Smooth muscle cell (in vitro differentiated cells): ENCODE results near the gene TBXAS1. TPM values are rescaled to one million over a fixed set of nuclear protein-coding genes. Genes with fewer than 3 reads are reported as not detected.

ENCODE experiments used
- DNase-seq: peaks from one replicate; lab custom pipeline; 2025; ENCODE audit not compliant: unreplicated experiment; lab: John Stamatoyannopoulos, UW
- H2AFZ ChIP-seq: fragments of 200-600 bp; sonication (generic); 2 replicates; pipeline ENCODE4 v1.6.0; 2016; ENCODE audit warnings: antibody characterized with exemption, low read depth, mild to moderate bottlenecking
- H3F3A ChIP-seq: fragments of 200-600 bp; sonication (generic); 2 replicates; pipeline ENCODE4 v1.6.0; 2017; ENCODE audit warnings: antibody characterized with exemption, low read depth
- H3K27ac ChIP-seq: fragments of 200-600 bp; sonication (generic); 2 replicates; pipeline ENCODE4 v1.5.1; 2016; ENCODE audit warnings: low read depth, mild to moderate bottlenecking
- H3K27me3 ChIP-seq: fragments of 200-600 bp; sonication (generic); 2 replicates; pipeline ENCODE4 v1.6.1; 2016; ENCODE audit warnings: low read depth, mild to moderate bottlenecking
- H3K36me3 ChIP-seq: fragments of 200-600 bp; sonication (generic); 2 replicates; pipeline ENCODE4 v1.5.1; 2016; ENCODE audit warnings: low read depth
- H3K4me1 ChIP-seq: fragments of 200-600 bp; sonication (generic); 2 replicates; pipeline ENCODE4 v1.5.1; 2016; ENCODE audit warnings: low read depth
- H3K4me2 ChIP-seq: fragments of 200-600 bp; sonication (generic); 2 replicates; pipeline ENCODE4 v1.6.0; 2016; ENCODE audit warnings: mild to moderate bottlenecking
- H3K4me3 ChIP-seq: fragments of 200-600 bp; sonication (generic); 2 replicates; pipeline ENCODE4 v1.5.1; 2016; ENCODE audit warnings: mild to moderate bottlenecking
- H3K79me2 ChIP-seq: fragments of 200-600 bp; sonication (generic); 2 replicates; pipeline ENCODE4 v1.6.0; 2016; ENCODE audit warnings: low read depth, mild to moderate bottlenecking
- H3K9ac ChIP-seq: fragments of 200-600 bp; sonication (generic); 2 replicates; pipeline ENCODE4 v1.6.0; 2016; ENCODE audit warnings: low read depth
- H3K9me3 ChIP-seq: fragments of 200-600 bp; sonication (generic); replicated peaks from 2 replicates; pipeline ENCODE4 v1.5.1; 2016; ENCODE audit warnings: low read depth
- H4K20me1 ChIP-seq: fragments of 200-600 bp; sonication (generic); 2 replicates; pipeline ENCODE4 v1.6.0; 2016; ENCODE audit warnings: low read depth
- CTCF ChIP-seq: fragments of 200-600 bp; sonication (generic); IDR thresholded peaks from 2 replicates; pipeline ENCODE4 v1.5.1; 2017; ENCODE audit warnings: borderline replicate concordance, mild to moderate bottlenecking, antibody characterized with exemption; ENCODE audit not compliant: insufficient read depth, poor library complexity, severe bottlenecking
- WGBS: methylation state at CpG from one replicate; pipeline ENCODE4 v1.1.7; 2016; ENCODE audit warnings: low lambda C conversion rate; 5-methylcytosine and 5-hydroxymethylcytosine counted together
- polyA plus RNA-seq: library from polyadenylated mRNA; unstranded; fragments of >200 nt; fragmentation: Nextera tagmentation; extraction: Ambion mirVana; gene quantifications from 2 replicates; pipeline ENCODE4 v1.2.1, GENCODE V29; 2016
- total RNA-seq: library from RNA; depleted of rRNA; stranded (reverse); fragments of >200 nt; gene quantifications from 2 replicates; pipeline ENCODE4 v1.2.3, GENCODE V29; 2014

TBXAS1 gene
- total and polyA plus RNA-seq, 2 experiments from 2014 or later = 0.51 TPM; not detected in 1

- H3K27me3 ChIP-seq = no peaks in the 10 kb centered on the region
- H3K9ac ChIP-seq = no peak overlapping the region
- no peak overlapping the region for H2AFZ ChIP-seq
- TF ChIP-seq CTCF = no peak
- no peak overlapping the region for H3K4me3 ChIP-seq
- no peak overlapping the region for H3K4me2 ChIP-seq
- no peak for DNase-seq
- H3K36me3 ChIP-seq = no peaks in the 10 kb centered on the region
- no peaks in the 10 kb centered on the region for H3K79me2 ChIP-seq
- no peaks in the 10 kb centered on the region for H3K9me3 ChIP-seq
- no peaks in the 10 kb centered on the region for H4K20me1 ChIP-seq
- no peaks in the 10 kb centered on the region for H3K4me1 ChIP-seq
- H3K27ac ChIP-seq = no peak overlapping the region
- WGBS = 82% methylated on average over 4 of the region's 4 CpGs
- no peaks in the 10 kb centered on the region for H3F3A ChIP-seq
These were observed 137.0 kb downstream of the TBXAS1 start for GRCh38 chr7:139965942-139966628.

- Histone ChIP-seq H3K9ac (no peak overlapping the region), H4K20me1 (no peaks in the 10 kb centered on the region), H3K36me3 (no peaks in the 10 kb centered on the region), H3K9me3 (no peaks in the 10 kb centered on the region), H3K4me2 (no peak overlapping the region), H3K4me1 (no peaks in the 10 kb centered on the region), H2AFZ (no peak overlapping the region), H3K79me2 (no peaks in the 10 kb centered on the region), H3K4me3 (no peak overlapping the region), H3K27me3 (no peaks in the 10 kb centered on the region), H3K27ac (no peak overlapping the region), H3F3A (no peaks in the 10 kb centered on the region)
- no peak for TF ChIP-seq CTCF
- no peak for DNase-seq
- WGBS = 95% methylated on average over 5 of the region's 5 CpGs
These were observed 137.9 kb downstream of the TBXAS1 start for GRCh38 chr7:139966949-139967348.

GRCh38 chr7:139968931-139969330, 139.9 kb downstream of the TBXAS1 start:
- no peaks in the 10 kb centered on the region for H3K9me3 ChIP-seq
- no peaks in the 10 kb centered on the region for H3K79me2 ChIP-seq
- H4K20me1 ChIP-seq = no peaks in the 10 kb centered on the region
- H3K4me1 ChIP-seq = no peaks in the 10 kb centered on the region
- H2AFZ ChIP-seq = no peak overlapping the region
- TF ChIP-seq CTCF = no peak
- H3F3A ChIP-seq = no peaks in the 10 kb centered on the region
- no peak overlapping the region for H3K4me3 ChIP-seq
- H3K27ac ChIP-seq = no peak overlapping the region
- peaks cover 9% of the 10 kb centered on the region for H3K27me3 ChIP-seq
- DNase-seq = no peak
- H3K4me2 ChIP-seq = no peak overlapping the region
- H3K9ac ChIP-seq = no peak overlapping the region
- no peaks in the 10 kb centered on the region for H3K36me3 ChIP-seq

GRCh38 chr7:139972029-139972428, 143.0 kb downstream of the TBXAS1 start:
- no peaks in the 10 kb centered on the region for H3K79me2 ChIP-seq
- DNase-seq = no peak
- no peak overlapping the region for H3K27ac ChIP-seq
- H3K36me3 ChIP-seq = no peaks in the 10 kb centered on the region
- H3K4me2 ChIP-seq = no peak overlapping the region
- H3K27me3 ChIP-seq = peaks cover 9% of the 10 kb centered on the region
- H3K9me3 ChIP-seq = no peaks in the 10 kb centered on the region
- H3K4me3 ChIP-seq = no peak overlapping the region
- no peaks in the 10 kb centered on the region for H3K4me1 ChIP-seq
- H3F3A ChIP-seq = no peaks in the 10 kb centered on the region
- no peak for TF ChIP-seq CTCF
- H2AFZ ChIP-seq = no peak overlapping the region
- H3K9ac ChIP-seq = no peak overlapping the region
- H4K20me1 ChIP-seq = no peaks in the 10 kb centered on the region
